ENCODE data around the gene CLDN12. TPM values are rescaled to one million over a fixed set of nuclear protein-coding genes. Genes with fewer than 3 reads are reported as not detected.

CLDN12 gene
- total and polyA plus RNA-seq, 2 of the 13 experiments (the other 11 are each of a cell fraction or from before 2014, with no cell fraction given), result 44.1 to 114 TPM

DNA sequence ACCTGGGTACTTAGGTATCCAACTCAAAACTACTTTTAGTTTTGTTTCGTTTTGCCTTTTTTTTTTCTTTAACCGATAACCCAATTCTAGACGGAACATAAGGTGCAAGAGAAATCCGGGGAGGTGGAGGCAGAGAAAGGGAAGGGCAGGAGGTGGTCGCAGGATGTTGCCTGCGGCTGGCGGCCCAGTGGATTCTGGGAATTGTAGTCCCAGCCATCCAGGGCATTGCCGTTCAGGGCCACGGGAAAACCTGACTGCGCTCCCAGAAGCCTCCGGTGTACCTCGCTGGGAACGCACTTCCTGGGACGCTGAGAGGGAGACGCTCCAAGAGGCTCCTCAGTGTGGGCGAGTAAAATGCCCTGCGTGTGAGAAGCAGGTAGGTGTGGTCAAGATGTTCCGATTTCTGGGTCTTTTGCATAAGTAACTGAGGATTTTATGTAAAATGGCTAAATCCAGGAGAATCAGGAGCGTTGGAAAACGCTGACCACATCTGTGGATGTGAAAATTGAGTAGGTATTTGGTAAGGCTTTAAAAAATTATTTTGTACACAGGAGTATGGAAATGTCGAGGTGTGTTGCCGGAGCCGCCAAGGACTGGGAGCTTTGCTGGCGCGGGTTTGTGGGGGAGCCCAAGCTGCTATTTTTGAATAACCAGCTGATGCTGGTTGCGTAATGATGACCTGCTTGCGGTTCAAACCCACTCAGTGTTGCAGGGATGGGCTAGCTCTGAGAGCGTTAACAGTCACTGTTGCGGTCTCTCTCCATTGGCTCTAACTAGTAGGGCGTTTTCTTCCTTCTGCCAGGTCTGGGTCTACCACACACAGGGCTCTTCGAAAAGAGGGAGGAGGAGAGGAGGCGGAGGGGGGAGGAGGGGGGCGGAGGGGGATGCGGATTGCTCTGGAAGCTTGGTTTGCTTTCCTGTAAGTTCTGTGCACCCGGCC, at the start of gene CLDN12 (continued):
- TF ChIP-seq, protein P1, sequence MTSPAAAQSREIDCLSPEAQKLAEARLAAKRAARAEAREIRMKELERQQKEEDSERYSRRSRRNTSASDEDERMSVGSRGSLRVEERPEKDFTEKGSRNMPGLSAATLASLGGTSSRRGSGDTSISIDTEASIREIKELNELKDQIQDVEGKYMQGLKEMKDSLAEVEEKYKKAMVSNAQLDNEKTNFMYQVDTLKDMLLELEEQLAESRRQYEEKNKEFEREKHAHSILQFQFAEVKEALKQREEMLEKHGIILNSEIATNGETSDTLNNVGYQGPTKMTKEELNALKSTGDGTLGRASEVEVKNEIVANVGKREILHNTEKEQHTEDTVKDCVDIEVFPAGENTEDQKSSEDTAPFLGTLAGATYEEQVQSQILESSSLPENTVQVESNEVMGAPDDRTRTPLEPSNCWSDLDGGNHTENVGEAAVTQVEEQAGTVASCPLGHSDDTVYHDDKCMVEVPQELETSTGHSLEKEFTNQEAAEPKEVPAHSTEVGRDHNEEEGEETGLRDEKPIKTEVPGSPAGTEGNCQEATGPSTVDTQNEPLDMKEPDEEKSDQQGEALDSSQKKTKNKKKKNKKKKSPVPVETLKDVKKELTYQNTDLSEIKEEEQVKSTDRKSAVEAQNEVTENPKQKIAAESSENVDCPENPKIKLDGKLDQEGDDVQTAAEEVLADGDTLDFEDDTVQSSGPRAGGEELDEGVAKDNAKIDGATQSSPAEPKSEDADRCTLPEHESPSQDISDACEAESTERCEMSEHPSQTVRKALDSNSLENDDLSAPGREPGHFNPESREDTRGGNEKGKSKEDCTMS (CRISPR knock-in tag; conservative IDR thresholded peaks at IDR 0.05), result no peak
- TF ChIP-seq ZNF616 (CRISPR knock-in tag; IDR thresholded peaks at IDR 0.05; ENCODE audit: low read depth) (no peak), NFRKB (IDR thresholded peaks at IDR 0.05) (no peak), DR1 (CRISPR knock-in tag; IDR thresholded peaks at IDR 0.05) (no peak), REL (CRISPR knock-in tag; conservative IDR thresholded peaks at IDR 0.05) (no peak), ARNT (IDR thresholded peaks at IDR 0.05) (no peak), ZBTB20 (CRISPR knock-in tag; IDR thresholded peaks at IDR 0.05; ENCODE audit: borderline replicate concordance, low read depth) (no peak; the same call in 1 of the 2 replicates), SAFB2 (CRISPR knock-in tag; IDR thresholded peaks at IDR 0.05; ENCODE audit: borderline replicate concordance, low read depth) (no peak), ZSCAN20 (CRISPR knock-in tag; IDR thresholded peaks at IDR 0.05; ENCODE audit: borderline replicate concordance) (no peak), KAT8 (CRISPR knock-in tag; IDR thresholded peaks at IDR 0.05) (peak; percentile 91), KAT7 (CRISPR knock-in tag; IDR thresholded peaks at IDR 0.05; ENCODE audit: borderline replicate concordance) (no peak), ZNF30 (CRISPR knock-in tag; IDR thresholded peaks at IDR 0.05) (no peak)
- TF ChIP-seq, protein P2, sequence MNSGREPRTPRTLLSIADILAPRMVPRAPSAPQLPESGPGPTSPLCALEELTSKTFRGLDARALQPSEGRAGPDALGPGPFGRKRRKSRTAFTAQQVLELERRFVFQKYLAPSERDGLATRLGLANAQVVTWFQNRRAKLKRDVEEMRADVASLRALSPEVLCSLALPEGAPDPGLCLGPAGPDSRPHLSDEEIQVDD (CRISPR knock-in tag; IDR thresholded peaks at IDR 0.05; ENCODE audit: borderline replicate concordance), result no peak
- TF ChIP-seq, protein P3, sequence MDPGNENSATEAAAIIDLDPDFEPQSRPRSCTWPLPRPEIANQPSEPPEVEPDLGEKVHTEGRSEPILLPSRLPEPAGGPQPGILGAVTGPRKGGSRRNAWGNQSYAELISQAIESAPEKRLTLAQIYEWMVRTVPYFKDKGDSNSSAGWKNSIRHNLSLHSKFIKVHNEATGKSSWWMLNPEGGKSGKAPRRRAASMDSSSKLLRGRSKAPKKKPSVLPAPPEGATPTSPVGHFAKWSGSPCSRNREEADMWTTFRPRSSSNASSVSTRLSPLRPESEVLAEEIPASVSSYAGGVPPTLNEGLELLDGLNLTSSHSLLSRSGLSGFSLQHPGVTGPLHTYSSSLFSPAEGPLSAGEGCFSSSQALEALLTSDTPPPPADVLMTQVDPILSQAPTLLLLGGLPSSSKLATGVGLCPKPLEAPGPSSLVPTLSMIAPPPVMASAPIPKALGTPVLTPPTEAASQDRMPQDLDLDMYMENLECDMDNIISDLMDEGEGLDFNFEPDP (CRISPR knock-in tag; conservative IDR thresholded peaks at IDR 0.05), result no peak
- TF ChIP-seq, protein P4, sequence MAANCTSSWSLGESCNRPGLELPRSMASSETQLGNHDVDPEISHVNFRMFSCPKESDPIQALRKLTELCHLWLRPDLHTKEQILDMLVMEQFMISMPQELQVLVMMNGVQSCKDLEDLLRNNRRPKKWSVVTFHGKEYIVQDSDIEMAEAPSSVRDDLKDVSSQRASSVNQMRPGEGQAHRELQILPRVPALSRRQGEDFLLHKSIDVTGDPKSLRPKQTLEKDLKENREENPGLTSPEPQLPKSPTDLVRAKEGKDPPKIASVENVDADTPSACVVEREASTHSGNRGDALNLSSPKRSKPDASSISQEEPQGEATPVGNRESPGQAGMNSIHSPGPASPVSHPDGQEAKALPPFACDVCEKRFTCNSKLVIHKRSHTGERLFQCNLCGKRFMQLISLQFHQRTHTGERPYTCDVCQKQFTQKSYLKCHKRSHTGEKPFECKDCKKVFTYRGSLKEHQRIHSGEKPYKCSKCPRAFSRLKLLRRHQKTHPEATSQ (CRISPR knock-in tag; IDR thresholded peaks at IDR 0.05; ENCODE audit: borderline replicate concordance), result no peak

Measured in HepG2 (cell line).